ENCODE results near the gene DBI.
A peak's percentile ranks its signal among the peaks of the same experiment; 100 is the strongest.

Gene DBI

GRCh38 chr2:119366649-119367471 lies at the start of gene DBI, which contains the start of gene C2orf76:
DBI (plus strand) TSS chr2:119366977; CDS start chr2:119367052, 75 bp downstream.
C2orf76 (minus strand) TSS chr2:119366834; CDS start chr2:119339959, 26,875 bp downstream.
- peak; percentile 97 for DNase-seq

DNA sequence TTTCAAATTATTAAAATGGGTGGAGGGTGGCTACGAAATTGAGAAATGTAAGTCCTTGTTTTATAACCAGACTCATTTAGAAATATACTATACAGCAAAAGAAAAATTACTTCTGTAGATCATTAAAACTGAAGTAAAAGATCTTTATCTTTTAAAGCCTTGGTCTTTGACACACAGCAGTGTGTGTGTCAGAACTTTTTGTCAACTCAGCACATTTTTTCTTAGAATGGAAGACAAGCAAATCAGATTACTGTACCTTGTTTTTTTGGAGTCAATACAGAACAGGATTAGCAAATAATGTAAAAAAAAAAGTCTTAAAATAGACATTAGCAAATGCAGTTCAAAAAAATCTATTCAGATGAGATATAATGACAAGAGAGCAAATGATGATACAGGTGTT lies 49.2 kb upstream of the DBI start:
- DNase-seq = no peak

- no peak for DNase-seq
Observed at GRCh38 chr2:119319593-119319992, 47.2 kb upstream of the DBI start.

- no peak for DNase-seq
Observed at GRCh38 chr2:119323459-119323858, 43.3 kb upstream of the DBI start.

DNA sequence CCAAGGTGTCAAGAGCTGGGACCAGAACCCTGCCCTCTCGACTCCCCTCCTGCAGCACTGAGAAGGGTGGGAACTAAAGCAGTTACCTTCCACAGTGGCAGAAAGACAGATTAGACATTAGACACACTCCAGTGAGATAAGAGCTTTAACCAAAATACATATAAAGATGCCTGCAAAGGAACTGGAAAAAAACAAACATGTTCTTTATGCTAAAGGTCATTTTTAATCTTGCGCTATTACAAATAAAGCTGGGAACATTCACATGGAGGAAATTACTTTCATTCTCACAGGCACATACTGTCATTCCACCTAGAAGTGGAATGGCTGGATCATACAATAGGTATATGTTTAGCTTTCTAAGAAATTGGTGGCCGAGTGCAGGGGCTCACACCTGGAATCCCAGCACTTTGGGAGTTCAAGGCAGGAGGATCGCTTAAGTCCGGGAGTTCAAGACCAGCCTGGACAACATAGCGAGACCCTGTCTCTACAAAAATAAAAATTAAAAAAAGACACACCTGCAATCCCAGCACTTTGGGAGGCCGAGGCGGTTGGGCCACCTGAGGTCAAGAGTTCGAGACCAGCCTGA lies 42.0 kb upstream of the DBI start:
- DNase-seq = no peak

DNA sequence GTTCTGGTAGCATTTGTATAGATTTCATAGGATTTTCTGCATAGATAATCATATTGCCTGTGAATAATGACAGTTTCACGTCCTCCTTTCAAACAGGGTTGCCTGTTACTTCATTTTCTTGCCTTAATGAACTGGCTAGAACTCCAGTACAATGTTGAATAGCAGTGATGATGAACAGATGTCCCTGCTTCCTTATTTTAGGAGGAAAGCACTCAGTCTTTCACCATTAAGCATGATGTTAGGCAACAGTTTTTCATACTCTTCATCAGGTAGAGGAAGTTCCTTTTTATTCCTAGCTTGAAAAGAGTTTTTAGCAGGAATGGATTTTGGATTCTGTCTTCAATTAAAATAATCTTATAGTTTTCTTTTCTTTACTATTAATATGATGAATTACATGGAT lies 39.8 kb upstream of the DBI start:
- DNase-seq = no peak

DNA sequence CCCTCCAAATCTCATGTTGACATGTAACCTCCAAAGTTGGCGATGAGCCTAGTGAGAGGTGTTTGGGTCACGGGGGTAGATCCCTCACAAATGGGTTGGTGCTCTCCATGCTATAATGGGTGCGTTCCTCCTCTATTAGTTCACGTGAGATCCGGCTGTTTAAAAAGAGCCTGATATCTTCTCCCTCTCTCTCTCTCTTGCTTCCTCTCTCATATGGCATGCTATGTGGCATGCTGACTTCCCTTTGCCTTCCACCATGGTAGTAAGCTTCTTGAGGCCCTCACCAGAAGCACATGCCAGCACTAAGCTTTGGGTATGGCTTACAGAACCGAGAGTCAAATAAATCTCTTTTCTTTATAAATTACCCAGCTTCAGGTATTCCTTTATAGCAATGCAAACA lies 39.3 kb upstream of the DBI start:
- no peak for DNase-seq

DNA sequence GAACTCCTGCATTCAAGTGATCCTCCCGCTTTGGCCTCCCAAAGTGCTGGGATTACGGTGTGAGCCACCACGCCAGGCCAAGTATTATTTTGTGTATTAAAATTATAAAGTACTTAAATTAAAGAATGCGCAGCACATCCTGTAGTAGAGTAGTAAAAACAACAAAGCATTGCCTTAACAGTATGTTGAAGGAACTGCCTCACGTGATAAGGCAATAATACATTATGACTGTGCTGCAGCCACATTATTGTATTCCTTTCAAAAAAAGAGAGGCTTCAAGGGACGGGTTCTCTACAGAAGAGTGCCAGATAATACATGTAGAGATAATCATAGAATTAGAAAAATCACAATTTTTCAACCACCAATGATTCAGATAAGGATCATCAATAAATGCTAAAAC lies 33.8 kb upstream of the DBI start:
- no peak for DNase-seq

DNA sequence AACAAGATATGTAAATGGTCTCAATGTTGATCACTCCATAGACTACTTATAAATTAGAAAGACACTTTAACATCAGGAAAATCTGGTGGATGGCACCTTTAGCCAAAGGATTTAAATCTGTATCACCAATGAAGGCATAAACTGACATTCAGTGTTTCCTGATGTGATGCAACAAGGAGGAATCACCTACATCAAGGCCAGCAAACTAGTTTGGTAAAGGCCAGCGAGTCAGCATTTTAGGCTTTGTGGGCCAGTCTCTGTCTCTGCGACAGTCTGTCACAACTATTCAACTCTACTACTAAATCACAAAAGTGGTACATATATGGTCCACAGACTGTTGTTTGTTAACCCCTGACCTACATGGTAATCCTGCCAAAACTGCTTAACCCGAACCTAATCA lies 33.4 kb upstream of the DBI start:
- no peak for DNase-seq

- no peak for DNase-seq
Observed at GRCh38 chr2:119333833-119334232, 32.9 kb upstream of the DBI start.

DNA sequence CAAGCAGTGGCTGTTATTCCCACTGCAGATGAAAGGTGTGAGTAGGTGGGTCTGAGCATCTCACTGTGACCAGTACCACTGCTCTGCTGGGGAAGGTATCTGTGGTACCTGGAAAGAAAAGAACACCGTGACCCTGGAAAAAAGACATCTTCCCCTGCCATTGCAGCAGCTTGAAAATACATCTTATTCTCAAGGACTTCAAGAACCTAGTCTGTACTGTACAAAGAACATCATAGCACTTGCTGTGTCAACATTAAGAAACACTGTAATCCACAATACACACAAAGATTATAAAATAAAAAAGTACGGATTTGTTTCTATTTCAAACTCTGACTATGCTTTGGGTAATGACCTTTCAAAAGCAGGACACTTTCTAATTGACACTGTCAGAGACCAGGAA lies 29.0 kb upstream of the DBI start:
- DNase-seq = no peak

GRCh38 chr2:119338272-119338671 lies 28.5 kb upstream of the DBI start:
- no peak for DNase-seq

GRCh38 chr2:119338826-119339561 lies 27.8 kb upstream of the DBI start:
- no peak for DNase-seq

- no peak for DNase-seq
Observed at GRCh38 chr2:119339562-119339923, 27.2 kb upstream of the DBI start.

DNA sequence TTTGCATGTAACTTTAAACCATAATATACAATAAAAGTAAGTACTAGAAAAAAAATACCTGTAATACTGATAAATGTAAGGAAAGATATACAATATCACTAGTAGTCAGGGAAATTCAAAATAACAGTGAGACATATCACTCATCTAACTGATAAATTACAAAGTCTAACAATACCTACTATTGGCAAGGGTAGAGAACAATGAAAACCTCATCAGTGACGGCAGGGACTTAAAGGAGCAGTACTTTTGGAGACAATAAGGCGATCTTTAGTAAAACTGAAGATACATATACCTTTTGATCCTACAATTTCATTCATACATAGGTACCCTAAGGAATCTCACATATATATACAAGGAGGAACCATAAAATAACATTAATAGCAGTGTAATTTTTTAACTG lies 25.1 kb upstream of the DBI start:
- DNase-seq = no peak

GRCh38 chr2:119349289-119349688 lies 17.5 kb upstream of the DBI start:
- DNase-seq = no peak

DNA sequence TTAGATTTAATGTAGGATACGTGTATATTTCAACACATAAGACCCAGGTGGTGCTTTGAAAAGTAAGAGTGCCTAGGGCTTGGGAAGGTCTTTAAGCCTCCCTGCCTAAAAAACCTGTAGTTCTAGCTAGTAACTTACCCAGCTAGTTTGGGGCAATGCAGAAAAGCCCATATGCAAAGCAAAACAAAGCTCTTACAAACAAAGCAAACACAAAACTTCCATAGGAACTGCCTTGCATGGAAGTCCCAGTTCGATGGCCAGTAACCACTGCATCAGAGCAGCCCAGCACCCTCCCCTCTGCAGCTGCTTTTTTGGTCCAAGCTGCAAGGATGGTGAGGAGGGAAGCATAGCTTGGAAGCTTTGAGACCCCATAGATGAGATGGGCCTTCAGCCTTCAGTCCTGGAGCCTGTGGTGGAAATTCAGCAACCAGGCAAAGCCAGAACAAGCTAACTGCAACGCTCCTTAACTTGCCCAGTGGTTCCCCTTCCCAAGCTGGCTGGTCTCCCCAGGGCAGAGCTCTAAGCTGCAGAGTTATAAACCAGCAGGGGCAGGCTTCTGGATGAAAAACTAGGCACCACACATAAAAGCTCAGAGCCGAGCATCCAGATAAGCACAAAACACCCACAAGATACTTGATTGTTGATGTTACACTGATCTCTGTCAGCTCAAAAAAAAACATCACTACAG lies 16.3 kb upstream of the DBI start:
- DNase-seq = no peak

DNA sequence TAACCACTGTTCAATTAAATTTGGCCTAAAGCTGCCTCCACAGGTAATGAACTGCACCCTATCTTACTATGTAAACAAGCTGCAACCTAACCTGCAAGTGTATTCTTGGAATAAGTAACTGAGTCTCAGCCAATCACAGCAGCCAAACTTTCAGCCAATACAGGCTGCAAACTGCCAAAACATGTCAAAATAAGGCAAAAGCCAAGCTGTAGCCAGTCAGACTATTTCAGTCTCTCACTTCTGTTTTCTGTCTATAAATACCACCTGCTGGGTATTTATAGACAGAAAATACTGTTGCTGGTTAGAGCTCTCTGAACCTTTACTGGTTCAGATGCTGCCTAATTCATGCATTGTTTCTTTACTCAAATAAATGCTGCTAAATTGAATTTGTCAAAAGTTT lies 14.4 kb upstream of the DBI start:
- DNase-seq = no peak

DNA sequence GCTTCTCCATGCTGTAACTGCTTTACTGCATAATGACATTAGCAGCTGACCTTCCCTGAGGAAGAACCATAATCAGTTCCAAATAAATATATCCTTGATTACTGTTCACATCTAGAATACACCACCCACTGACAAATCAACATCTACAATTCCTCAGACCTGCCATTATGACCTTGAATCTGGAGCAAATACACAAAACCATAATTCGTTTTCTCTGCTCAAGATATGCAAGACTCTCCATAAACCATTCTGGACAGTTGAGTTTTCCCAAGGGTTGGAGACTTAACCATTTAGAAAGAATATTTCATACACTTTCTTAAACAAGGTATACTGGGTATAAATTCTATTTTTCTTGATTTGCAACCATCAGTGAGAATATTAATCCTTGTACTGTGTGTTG lies 11.9 kb upstream of the DBI start:
- DNase-seq = no peak

GRCh38 chr2:119359774-119360173 lies 7.0 kb upstream of the DBI start:
- DNase-seq = no peak

DNA sequence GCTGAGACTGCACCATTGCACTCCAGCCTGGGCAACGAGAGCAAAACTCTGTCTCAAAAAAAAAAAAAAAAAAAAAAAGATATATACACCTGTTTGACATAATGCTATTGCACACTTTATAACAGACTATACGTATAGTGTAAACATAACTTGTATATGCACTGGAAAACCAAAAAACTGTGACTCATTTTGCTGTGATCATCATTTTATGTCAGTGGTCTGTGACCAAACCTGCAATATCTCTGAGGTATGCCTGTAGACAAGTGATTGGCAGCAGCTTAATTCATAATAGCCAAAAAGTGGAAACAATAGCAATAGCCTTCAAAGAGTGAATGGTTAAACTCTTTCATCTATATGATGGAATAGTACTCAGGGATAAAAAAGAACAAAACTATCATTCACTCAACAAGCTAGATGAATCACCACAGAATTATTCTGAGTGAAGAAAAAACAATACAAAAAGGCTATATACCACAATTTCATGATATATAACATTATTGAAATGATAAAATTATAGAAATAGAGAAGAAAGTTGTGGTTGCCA lies 6.3 kb upstream of the DBI start:
- DNase-seq = no peak

DNA sequence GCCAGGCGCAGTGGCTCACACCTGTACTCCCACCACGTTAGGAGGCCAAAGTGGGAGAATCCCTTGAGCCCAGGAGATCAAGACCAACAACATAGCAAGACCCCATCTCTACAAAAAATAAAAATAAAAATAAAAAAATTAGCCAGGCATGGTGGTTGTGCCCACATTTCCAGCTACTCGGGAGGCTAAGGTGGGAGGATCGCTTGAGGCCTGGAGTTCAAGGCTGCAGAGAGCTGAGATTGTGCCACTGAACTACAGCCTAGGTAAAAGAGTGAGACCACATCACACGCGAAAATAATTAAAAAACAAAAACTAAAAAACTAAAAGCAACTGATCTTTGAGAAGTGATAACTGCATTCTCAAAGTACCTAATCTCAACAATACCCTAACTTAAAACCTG lies 2.0 kb upstream of the DBI start:
- DNase-seq = no peak

GRCh38 chr2:119365436-119365835 lies 1.3 kb upstream of the DBI start:
- no peak for DNase-seq
